GM13976 (cell line): ENCODE data around the gene UMPS.
"Not testable (repeated sequence)": the region's sequence is repeated elsewhere in the genome, so short reads cannot be mapped to it uniquely, and the experiment has no call there.

Experiments used
- DNase-seq: peaks from one replicate; pipeline ENCODE4 v3.0.0; 2012; ENCODE audit warnings: low spot score
- in situ Hi-C: fragments of 300-500 bp; cut with MboI; formaldehyde crosslinking; loops from one replicate; pipeline ENCODE4 v1.12.0; 2022; ENCODE audit warnings: low sequenced_read_pairs, mixed read lengths, inconsistent platforms; ENCODE audit not compliant: unreplicated experiment
- TF ChIP-seq, protein P1 (sequence below): IDR thresholded peaks from 2 replicates; pipeline ENCODE4 v1.5.1; 2012; ENCODE audit warnings: borderline replicate concordance, mild to moderate bottlenecking; ENCODE audit not compliant: insufficient read depth; ENCODE audit errors: extremely low read depth, missing control alignments, control extremely low read depth

UMPS gene

DNA sequence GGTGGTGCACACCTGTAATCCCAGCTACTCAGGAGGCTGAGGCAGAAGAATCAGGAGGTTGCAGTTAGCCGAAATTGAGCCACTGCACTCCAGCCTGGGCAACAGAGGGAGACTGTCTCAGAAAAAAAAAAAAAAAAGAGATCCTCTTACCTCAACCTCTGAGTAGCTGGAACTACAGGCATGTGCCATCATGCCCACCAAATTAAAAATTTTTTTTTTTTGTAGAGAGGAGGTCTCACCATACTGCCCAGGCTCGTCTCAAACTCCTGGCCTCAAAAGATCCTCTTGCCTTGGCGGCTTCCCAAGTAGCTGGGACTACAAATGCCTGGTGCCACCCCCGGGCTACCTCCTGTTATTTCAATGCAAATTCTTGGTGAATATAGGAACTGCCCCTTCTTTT lies 1.5 kb downstream of the UMPS start:
- no peak for DNase-seq
- TF ChIP-seq, protein P1, sequence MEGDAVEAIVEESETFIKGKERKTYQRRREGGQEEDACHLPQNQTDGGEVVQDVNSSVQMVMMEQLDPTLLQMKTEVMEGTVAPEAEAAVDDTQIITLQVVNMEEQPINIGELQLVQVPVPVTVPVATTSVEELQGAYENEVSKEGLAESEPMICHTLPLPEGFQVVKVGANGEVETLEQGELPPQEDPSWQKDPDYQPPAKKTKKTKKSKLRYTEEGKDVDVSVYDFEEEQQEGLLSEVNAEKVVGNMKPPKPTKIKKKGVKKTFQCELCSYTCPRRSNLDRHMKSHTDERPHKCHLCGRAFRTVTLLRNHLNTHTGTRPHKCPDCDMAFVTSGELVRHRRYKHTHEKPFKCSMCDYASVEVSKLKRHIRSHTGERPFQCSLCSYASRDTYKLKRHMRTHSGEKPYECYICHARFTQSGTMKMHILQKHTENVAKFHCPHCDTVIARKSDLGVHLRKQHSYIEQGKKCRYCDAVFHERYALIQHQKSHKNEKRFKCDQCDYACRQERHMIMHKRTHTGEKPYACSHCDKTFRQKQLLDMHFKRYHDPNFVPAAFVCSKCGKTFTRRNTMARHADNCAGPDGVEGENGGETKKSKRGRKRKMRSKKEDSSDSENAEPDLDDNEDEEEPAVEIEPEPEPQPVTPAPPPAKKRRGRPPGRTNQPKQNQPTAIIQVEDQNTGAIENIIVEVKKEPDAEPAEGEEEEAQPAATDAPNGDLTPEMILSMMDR, result no peak
- in situ Hi-C loops, result no loop called here

DNA sequence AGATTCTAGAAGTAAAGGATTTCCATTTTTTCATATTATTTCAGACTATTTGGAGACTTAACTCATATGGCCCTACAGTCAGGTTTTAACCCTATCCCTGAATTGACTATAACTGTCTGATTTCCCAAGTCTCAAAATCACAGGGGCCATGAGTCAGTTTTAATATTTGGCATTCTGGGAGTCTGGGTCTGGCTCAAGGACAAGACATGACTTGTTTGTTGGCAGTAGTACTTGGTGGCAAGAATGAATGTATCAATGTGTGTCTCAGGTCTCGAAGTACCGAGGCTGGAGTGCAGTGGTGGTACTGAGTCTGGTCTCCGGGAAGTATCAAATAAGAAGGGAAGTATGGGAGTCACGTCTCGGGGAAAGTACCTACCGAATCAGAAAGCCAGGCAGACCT lies 10.8 kb downstream of the UMPS start:
- in situ Hi-C loops, result no loop called here

GRCh38 chr3:124745756-124746155 lies 15.5 kb downstream of the UMPS start:
- in situ Hi-C loops, result no loop called here
- no peak for DNase-seq
- TF ChIP-seq, protein P1, result no peak

More for the DNA sequence above, 10.8 kb downstream of the UMPS start:
- DNase-seq, result no peak
- TF ChIP-seq, protein P1, result no peak

DNA sequence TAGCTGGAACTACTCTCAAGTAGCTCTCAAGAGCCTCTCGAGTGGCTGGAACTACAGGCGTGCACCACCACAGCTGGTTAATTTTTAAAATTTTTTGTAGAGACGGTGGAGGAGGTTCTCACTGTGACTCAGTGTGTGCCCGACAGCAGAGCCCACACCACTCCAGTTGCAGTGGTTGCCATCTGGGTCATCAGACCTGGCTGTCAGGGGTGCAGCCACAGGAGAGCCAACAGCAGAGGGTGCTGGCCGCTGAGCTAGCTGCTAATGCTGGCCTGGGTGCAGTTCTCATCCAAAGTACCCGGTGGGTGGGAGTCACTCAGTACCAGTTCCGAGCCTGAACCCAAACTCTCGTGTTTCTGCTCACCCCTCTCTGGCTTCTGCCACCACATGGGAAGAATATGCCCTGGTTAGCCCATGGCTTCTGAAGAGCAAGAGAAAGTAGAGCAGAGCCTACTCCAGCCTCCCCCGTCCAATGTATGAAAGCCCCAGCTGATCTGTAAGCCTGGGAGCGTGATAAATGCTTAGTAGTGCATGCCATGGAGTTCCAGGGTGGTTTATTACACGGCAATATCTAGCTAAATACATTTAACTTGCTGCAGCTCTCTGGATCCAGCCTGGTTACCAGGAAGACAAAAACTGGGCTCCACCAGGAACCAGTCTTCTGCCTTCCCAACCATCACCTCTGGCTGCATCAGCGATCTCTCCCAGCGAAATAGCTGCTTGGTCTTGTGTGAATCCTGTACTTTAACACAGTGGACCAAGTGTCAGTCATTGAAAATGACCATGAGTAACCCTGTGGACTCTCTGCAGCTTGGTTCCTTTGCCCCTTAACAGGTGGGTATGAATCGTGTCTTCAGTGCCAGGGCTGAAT lies 17.1 kb downstream of the UMPS start:
- TF ChIP-seq, protein P1, result no peak
- in situ Hi-C loops, result no loop called here
- DNase-seq, result no peak

DNA sequence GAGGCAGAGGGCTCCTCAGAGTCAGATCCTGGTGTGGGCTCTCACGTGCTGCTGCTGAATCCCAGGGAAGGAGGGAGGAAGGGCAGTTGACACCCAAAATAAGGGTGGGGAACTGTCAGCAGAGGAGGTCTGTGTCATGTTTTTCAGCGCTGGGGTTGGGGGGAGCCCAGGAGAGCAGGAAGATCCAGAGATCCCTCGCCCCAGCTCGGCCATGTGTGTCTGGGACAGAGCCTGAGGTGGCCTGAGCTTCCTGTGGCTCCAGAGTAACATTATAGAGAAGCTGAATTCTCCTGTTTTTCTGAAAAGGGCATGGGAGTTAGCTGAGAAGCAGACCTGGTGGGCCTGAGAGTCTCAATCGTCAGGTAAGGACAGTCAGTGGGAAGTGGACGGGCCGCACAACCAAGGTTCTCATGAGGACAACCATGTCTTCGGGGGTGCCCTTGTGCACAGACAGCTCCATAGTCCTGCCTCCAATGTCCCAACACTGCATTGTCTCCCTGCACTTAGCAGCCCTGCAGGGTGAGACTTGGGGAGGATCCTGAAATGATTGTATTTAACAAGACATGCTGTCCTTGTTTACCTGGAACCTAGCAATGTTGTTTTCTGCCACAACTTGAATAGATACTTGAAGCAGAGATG lies 18.4 kb downstream of the UMPS start:
- in situ Hi-C loops, result no loop called here
- no peak for DNase-seq
- TF ChIP-seq, protein P1, result no peak

GRCh38 chr3:124749877-124750276 lies 19.6 kb downstream of the UMPS start:
- in situ Hi-C loops, result loop anchor here (25.0 kb wide), 2 partner anchors 687 to 837 kb away; partner anchors contain the start of gene OSBPL11
- not testable (repeated sequence) for DNase-seq

DNA sequence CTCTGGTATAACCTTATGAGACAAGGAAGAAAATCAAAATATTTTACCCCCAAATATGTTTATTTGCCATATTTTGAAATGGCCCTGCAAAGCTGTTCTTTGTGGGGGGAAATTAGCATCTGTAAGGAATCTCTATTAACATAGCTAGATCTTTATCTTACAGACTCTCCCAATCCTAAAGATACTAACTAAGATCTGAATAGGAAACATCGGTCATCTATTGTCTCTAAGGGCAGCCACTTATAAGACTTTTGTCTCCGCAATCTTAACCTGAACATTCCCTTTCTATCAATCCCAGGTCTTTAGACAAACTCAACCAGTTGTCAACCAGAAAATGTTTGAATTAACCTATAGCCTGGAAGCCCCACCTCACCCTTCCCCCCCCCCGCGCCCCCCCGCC lies 21.2 kb downstream of the UMPS start:
- DNase-seq, result no peak
- TF ChIP-seq, protein P1, result no peak
- in situ Hi-C loops, result loop anchor here (25.0 kb wide), 2 partner anchors 686 to 836 kb away; partner anchors contain the start of gene OSBPL11
